ENCODE results near the gene GSG1L. TPM values are rescaled to one million over a fixed set of nuclear protein-coding genes. Genes with fewer than 3 reads are reported as not detected.

Gene GSG1L
- polyA plus RNA-seq, 3 donors, result not detected

DNA sequence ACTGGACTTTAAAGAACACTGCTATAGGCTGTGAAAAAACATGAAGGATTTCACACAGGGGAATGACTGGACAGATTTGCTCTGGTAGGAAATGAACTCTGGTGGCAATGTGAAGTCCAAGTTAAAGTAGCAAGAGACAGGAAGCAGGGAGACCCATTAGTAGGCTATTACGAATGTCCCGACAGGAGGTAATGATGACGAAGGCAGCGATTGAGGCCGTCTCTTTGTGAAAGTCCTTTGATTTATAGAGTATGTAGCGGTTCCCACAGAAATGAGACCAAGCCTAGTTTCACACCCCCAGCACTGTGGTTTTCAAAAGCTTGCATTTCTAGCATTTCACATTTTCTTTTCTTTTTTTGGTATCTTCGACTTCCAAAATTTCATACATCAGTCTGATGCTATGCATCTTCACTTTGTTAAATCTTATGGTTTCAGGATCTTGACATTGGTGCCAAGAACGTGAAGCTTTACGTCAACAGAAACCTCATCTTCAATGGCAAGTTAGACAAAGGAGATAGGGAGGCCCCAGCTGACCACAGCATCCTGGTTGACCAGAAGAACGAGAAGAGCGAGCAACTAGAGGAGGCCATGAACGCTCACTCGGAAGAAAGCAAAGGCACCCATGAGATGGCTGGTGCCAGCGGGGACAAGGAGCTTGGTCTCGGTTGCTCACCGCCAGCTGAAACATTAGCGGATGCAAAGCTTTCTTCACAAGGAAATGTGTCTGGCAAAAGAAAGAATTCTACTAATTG, 323.7 kb downstream of the GSG1L start:
- Histone ChIP-seq H3K79me2 (ENCODE audit: insufficient read depth, low read length) (no peaks in the 10 kb centered on the region), H3K4me3 (replicated peaks in 1 of 3; ENCODE audit: low read depth in 2 of 3, low read length in 3 of 3) (no peak overlapping the region), H3K27me3 (ENCODE audit: control insufficient read depth in 2 of 2, insufficient read depth in 2 of 2, low read length in 2 of 2) (no peaks in the 10 kb centered on the region), H4K20me1 (ENCODE audit: insufficient read depth, low read length) (no peaks in the 10 kb centered on the region), H3K36me3 (replicated peaks in 1 of 2; ENCODE audit: control insufficient read depth in 1 of 2, insufficient read depth in 2 of 2, low read length in 2 of 2) (peaks cover 6 to 26% of the 10 kb centered on the region in 2 donors), H3K9me3 (replicated peaks in 1 of 2; ENCODE audit: control insufficient read depth in 1 of 2, insufficient read depth in 1 of 2, low read length in 2 of 2) (no peaks in the 10 kb centered on the region), H3K27ac (ENCODE audit: low read depth in 1 of 2, low read length in 2 of 2) (no peak overlapping the region), H2AFZ (ENCODE audit: insufficient read depth, low read depth, low read length, poor library complexity, severe bottlenecking) (no peak overlapping the region), H3K4me2 (replicated peaks; ENCODE audit: extremely low read depth, low read length, poor library complexity, severe bottlenecking) (no peak overlapping the region), H3K4me1 (ENCODE audit: control insufficient read depth in 1 of 2, insufficient read depth in 2 of 2, low read length in 2 of 2) (no peaks in the 10 kb centered on the region), H3K9ac (ENCODE audit: insufficient read depth, low read length, poor library complexity, severe bottlenecking) (no peak overlapping the region)
- H3K9me3 Mint-ChIP-seq, result peaks cover 0 to 2% (median 0%) of the 10 kb centered on the region in 7 donors
- WGBS (ENCODE audit: insufficient coverage), result 89% methylated on average over 13 of the region's 17 CpGs
- intact Hi-C loops (cut with micrococcal nuclease), result no loop called here
- no peak for TF ChIP-seq CTCF (IDR thresholded peaks at IDR 0.05)
- H3K36me3 Mint-ChIP-seq, result peaks cover 26 to 38% of the 10 kb centered on the region in 2 donors
- H3K27ac Mint-ChIP-seq, result peak overlapping the region in 1 of 7 donors; percentile 1
- H3K27me3 Mint-ChIP-seq (ENCODE audit: low read depth in 3 of 3), result peaks cover 0 to 3% (median 2%) of the 10 kb centered on the region in 3 donors
- DNase-seq, result no peak
- no peaks in the 10 kb centered on the region for H3K4me1 Mint-ChIP-seq
- no peak overlapping the region for H3K4me3 Mint-ChIP-seq

DNA sequence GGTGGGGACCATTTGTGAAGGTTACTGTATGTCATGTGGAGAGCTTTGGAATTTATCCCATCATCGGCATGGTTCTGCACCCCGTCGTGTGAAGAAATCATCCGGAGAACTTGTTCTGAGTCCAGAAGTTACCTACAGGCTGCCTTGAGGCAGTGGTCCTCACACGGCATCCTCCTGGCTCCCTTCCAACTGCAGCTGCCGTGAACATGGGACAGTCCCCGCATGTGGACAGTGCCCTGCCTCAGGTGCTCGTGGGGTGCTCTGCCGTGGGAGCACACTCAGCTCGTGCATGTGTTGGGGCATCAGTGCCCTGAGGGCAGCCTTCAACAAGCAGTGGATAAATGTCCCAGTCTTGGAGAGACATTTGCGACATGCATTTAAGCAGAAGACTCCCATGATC, 324.9 kb downstream of the GSG1L start:
- H3K9me3 Mint-ChIP-seq, result peaks cover 0 to 2% (median 0%) of the 10 kb centered on the region in 7 donors
- Histone ChIP-seq H3K27ac (ENCODE audit: low read depth in 1 of 2, low read length in 2 of 2) (no peak overlapping the region), H3K9me3 (replicated peaks in 1 of 2; ENCODE audit: control insufficient read depth in 1 of 2, insufficient read depth in 1 of 2, low read length in 2 of 2) (no peaks in the 10 kb centered on the region), H3K27me3 (ENCODE audit: control insufficient read depth in 2 of 2, insufficient read depth in 2 of 2, low read length in 2 of 2) (no peaks in the 10 kb centered on the region), H3K36me3 (replicated peaks in 1 of 2; ENCODE audit: control insufficient read depth in 1 of 2, insufficient read depth in 2 of 2, low read length in 2 of 2) (peaks cover 6 to 26% of the 10 kb centered on the region in 2 donors), H3K4me3 (replicated peaks in 1 of 3; ENCODE audit: low read depth in 2 of 3, low read length in 3 of 3) (no peak overlapping the region), H2AFZ (ENCODE audit: insufficient read depth, low read depth, low read length, poor library complexity, severe bottlenecking) (no peak overlapping the region), H3K4me1 (ENCODE audit: control insufficient read depth in 1 of 2, insufficient read depth in 2 of 2, low read length in 2 of 2) (no peaks in the 10 kb centered on the region), H3K9ac (ENCODE audit: insufficient read depth, low read length, poor library complexity, severe bottlenecking) (no peak overlapping the region), H4K20me1 (ENCODE audit: insufficient read depth, low read length) (no peaks in the 10 kb centered on the region), H3K4me2 (replicated peaks; ENCODE audit: extremely low read depth, low read length, poor library complexity, severe bottlenecking) (no peak overlapping the region), H3K79me2 (ENCODE audit: insufficient read depth, low read length) (no peaks in the 10 kb centered on the region)
- TF ChIP-seq CTCF (IDR thresholded peaks at IDR 0.05), result no peak
- no peak overlapping the region for H3K4me3 Mint-ChIP-seq
- H3K27me3 Mint-ChIP-seq (ENCODE audit: low read depth in 3 of 3), result peaks cover 0 to 3% (median 2%) of the 10 kb centered on the region in 3 donors
- no peaks in the 10 kb centered on the region for H3K4me1 Mint-ChIP-seq
- DNase-seq, result no peak
- H3K36me3 Mint-ChIP-seq, result peaks cover 26 to 38% of the 10 kb centered on the region in 2 donors
- WGBS (ENCODE audit: insufficient coverage), result 97% methylated on average over 6 of the region's 11 CpGs
- no peak overlapping the region for H3K27ac Mint-ChIP-seq
- intact Hi-C loops (cut with micrococcal nuclease), result no loop called here

Small RNA genes lying within 50 kb of the gene (small RNA-seq; reads per million reads assigned to genes)
- gene RNU6-1241P (ENCODE audit: insufficient read length, low read depth) (not detected), gene RNU6-159P (ENCODE audit: insufficient read length, low read depth) (not detected)

Other genes with a start within 250 kb of the GSG1L start
- 100 to 1,000 TPM in 1 of 3 donors, 10 to 100 TPM in 2; 35.7 to 166 (median 38.3) TPM for gene XPO6, start 148.3 kb upstream of the GSG1L start, polyA plus RNA-seq
- under 1 TPM in 1 of 3 donors, not detected in 2; 0.04 TPM for gene SBK1, start 228.8 kb upstream of the GSG1L start, polyA plus RNA-seq

Data from CD14-positive monocyte (primary cell).